Measurements from ENCODE around the gene POU3F3.

The POU3F3 gene

DNA sequence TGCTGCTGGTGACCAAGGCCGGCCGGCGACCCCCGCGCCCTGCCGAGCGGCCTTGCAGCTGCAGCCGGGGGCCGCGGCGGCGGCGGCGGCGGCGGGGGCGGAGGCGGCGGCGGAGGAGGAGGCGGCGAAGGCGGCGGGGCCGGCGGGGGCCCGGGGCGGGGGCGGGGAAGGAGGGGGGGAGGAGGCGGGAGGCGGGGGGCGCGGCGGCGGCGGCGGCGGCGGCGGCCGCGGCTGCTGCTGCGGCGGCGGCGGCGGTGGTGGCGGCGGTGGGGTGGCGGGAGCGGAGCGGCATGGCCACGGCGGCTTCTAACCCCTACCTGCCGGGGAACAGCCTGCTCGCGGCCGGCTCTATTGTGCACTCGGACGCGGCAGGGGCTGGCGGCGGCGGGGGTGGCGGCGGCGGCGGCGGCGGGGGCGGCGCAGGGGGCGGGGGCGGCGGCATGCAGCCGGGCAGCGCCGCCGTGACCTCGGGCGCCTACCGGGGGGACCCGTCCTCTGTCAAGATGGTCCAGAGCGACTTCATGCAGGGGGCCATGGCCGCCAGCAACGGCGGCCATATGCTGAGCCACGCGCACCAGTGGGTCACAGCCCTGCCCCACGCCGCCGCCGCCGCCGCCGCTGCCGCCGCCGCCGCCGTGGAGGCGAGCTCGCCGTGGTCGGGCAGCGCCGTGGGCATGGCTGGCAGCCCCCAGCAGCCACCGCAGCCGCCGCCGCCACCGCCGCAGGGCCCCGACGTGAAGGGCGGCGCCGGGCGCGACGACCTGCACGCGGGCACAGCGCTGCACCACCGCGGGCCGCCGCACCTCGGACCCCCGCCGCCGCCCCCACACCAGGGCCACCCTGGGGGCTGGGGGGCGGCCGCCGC lies 1.5 kb downstream of the POU3F3 start:
- POLR2A ChIA-PET, result no interaction called here
- DNase-seq (ENCODE audit: low read depth, low spot score), result no peak
- CTCF ChIA-PET, result no interaction called here
- no peak overlapping the region for H3K4me3 ChIP-seq (ENCODE audit: low read depth, low read length)
- TF ChIP-seq CTCF (IDR thresholded peaks at IDR 0.05; ENCODE audit: insufficient read depth, low read length, missing control alignments), result no peak

DNA sequence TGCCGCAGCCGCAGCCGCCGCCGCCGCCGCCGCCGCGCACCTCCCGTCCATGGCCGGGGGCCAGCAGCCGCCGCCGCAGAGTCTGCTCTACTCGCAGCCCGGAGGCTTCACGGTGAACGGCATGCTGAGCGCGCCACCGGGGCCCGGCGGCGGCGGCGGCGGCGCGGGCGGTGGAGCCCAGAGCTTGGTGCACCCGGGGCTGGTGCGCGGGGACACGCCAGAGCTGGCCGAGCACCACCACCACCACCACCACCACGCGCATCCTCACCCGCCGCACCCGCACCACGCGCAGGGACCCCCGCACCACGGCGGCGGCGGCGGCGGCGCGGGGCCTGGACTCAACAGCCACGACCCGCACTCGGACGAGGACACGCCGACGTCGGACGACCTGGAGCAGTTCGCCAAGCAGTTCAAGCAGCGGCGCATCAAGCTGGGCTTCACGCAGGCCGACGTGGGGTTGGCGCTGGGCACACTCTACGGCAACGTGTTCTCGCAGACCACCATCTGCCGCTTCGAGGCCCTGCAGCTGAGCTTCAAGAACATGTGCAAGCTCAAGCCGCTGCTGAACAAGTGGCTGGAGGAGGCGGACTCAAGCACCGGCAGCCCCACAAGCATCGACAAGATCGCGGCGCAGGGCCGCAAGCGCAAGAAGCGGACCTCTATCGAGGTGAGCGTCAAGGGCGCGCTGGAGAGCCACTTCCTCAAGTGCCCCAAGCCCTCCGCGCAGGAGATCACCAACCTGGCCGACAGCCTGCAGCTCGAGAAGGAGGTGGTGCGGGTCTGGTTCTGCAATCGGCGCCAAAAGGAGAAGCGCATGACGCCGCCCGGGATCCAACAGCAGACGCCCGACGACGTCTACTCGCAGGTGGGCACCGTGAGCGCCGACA lies 2.4 kb downstream of the POU3F3 start:
- POLR2A ChIA-PET, result no interaction called here
- TF ChIP-seq CTCF (IDR thresholded peaks at IDR 0.05; ENCODE audit: insufficient read depth, low read length, missing control alignments), result no peak
- CTCF ChIA-PET, result no interaction called here
- no peak overlapping the region for H3K4me3 ChIP-seq (ENCODE audit: low read depth, low read length)
- DNase-seq (ENCODE audit: low read depth, low spot score), result no peak

- no peak for DNase-seq (ENCODE audit: low read depth, low spot score)
- ChIA-PET CTCF (no interaction called here), POLR2A (no interaction called here)
- no peak overlapping the region for H3K4me3 ChIP-seq (ENCODE audit: low read depth, low read length)
- TF ChIP-seq CTCF (IDR thresholded peaks at IDR 0.05; ENCODE audit: insufficient read depth, low read length, missing control alignments), result no peak
Measured at GRCh38 chr2:104856973-104857261, 3.0 kb downstream of the POU3F3 start.

- H3K4me3 ChIP-seq (ENCODE audit: low read depth, low read length), result no peak overlapping the region
- TF ChIP-seq CTCF (IDR thresholded peaks at IDR 0.05; ENCODE audit: insufficient read depth, low read length, missing control alignments), result no peak
- ChIA-PET POLR2A (no interaction called here), CTCF (no interaction called here)
- no peak for DNase-seq (ENCODE audit: low read depth, low spot score)
Measured at GRCh38 chr2:104857262-104858005, 3.5 kb downstream of the POU3F3 start.

DNA sequence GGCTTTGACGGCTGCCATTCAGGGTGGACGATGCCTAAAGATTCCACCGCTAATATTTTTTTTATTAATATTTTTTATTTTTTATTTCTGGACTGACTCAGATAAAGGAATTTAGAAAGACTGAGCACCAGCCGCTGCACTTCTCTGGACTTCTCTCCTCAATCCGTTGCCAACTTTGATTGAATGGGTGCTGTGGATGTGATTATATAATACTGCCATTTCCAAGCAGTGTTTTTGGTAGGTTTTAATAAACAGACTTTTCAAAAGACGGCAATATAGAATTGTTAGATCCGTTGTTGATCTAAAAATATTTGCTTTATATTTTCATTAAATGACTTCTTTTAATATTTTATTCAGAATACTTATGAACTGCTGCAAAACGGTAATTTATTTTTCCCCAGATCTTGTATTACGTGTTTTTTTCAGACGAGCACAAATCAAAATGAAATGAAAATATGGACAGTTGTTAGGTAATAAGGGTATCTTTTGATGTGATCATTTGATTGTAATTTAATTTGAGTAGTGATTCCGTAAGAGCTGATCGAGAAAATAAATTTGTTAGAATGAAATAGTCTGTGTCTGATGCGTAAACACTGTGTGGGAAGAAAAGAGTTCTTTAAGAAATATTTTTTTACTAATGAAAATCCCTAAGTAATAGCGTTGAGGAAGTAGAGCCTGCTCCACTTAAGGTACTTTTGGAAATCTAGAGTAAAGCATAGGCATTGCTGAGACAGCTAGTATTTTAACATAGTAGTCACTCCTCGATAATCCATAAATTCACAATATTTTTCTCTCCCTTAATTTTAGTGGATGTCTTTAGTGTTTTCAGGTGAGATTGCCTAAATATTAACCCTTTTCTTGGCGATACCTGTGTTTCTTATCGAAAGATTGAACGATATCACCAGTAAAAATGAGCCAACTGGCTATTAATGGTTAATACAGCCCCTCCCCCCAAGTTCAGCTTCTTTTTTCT lies 4.4 kb downstream of the POU3F3 start:
- CTCF ChIA-PET, result interaction anchor here (1.6 kb wide), 1 partner anchor 11 kb away, joined by 4 read pairs; no protein-coding TSS in a partner anchor
- H3K4me3 ChIP-seq (ENCODE audit: low read depth, low read length), result no peak overlapping the region
- DNase-seq (ENCODE audit: low read depth, low spot score), result no peak
- POLR2A ChIA-PET, result no interaction called here
- TF ChIP-seq CTCF (IDR thresholded peaks at IDR 0.05; ENCODE audit: insufficient read depth, low read length, missing control alignments), result no peak

All from AG04449 (cell line).